RWPE2 (cell line): Measurements from ENCODE around the gene EIF1.
A peak's percentile ranks its signal among the peaks of the same experiment; 100 is the strongest.

ENCODE experiments used
- ATAC-seq: fragments of 200-7000 bp; cut with Tn5 transposase; 3 replicates; pipeline ENCODE4 v1.9.1; 2021; ENCODE audit warnings: low read depth
- DNase-seq: peaks from one replicate; pipeline ENCODE4 v3.0.0-alpha.2; 2020; ENCODE audit warnings: low spot score
- H3K27ac ChIP-seq: fragments of 450-650 bp; 2 replicates; pipeline ENCODE4 v1.5.1; 2017; ENCODE audit warnings: mild to moderate bottlenecking; ENCODE audit not compliant: poor library complexity, severe bottlenecking
- H3K27me3 ChIP-seq: fragments of 250-450 bp; sonication (Bioruptor Pico); 2 replicates; pipeline ENCODE4 v1.5.1; 2021; ENCODE audit warnings: mild to moderate bottlenecking, moderate library complexity; ENCODE audit not compliant: insufficient read depth, poor library complexity, severe bottlenecking
- H3K36me3 ChIP-seq: fragments of 250-450 bp; sonication (Bioruptor Pico); 2 replicates; pipeline ENCODE4 v1.5.1; 2020; ENCODE audit warnings: low read depth, mild to moderate bottlenecking, moderate library complexity
- H3K4me1 ChIP-seq: fragments of 250-450 bp; sonication (Bioruptor Pico); 2 replicates; pipeline ENCODE4 v1.5.1; 2021; ENCODE audit warnings: mild to moderate bottlenecking, moderate library complexity; ENCODE audit not compliant: insufficient read depth, poor library complexity, severe bottlenecking
- H3K4me3 ChIP-seq: fragments of 250-450 bp; sonication (Bioruptor Pico); 2 replicates; pipeline ENCODE4 v1.5.1; 2021; ENCODE audit warnings: mild to moderate bottlenecking, moderate library complexity; ENCODE audit not compliant: severe bottlenecking
- H3K9me3 ChIP-seq: fragments of 250-450 bp; sonication (Bioruptor Pico); 2 replicates; pipeline ENCODE4 v1.5.1; 2021; ENCODE audit warnings: mild to moderate bottlenecking, moderate library complexity; ENCODE audit not compliant: severe bottlenecking
- CTCF ChIP-seq: fragments of 450-650 bp; IDR thresholded peaks from one replicate; pipeline ENCODE4 v1.5.1; 2017; ENCODE audit warnings: mild to moderate bottlenecking, moderate library complexity; ENCODE audit not compliant: poor library complexity, severe bottlenecking

Gene EIF1

GRCh38 chr17:41735744-41736143, 47.1 kb downstream of the EIF1 start:
- Histone ChIP-seq H3K27ac (no peak overlapping the region), H3K27me3 (no peaks in the 10 kb centered on the region), H3K4me3 (no peak overlapping the region), H3K4me1 (peaks cover 22% of the 10 kb centered on the region), H3K36me3 (no peaks in the 10 kb centered on the region), H3K9me3 (no peaks in the 10 kb centered on the region)
- ATAC-seq (no peak), DNase-seq (no peak)
- no peak for TF ChIP-seq CTCF

GRCh38 chr17:41736983-41737679, 48.4 kb downstream of the EIF1 start:
- H3K4me1 ChIP-seq = peaks cover 22% of the 10 kb centered on the region

GRCh38 chr17:41737680-41738023, 49.0 kb downstream of the EIF1 start:
- Histone ChIP-seq H3K9me3 (no peaks in the 10 kb centered on the region), H3K4me3 (no peak overlapping the region), H3K4me1 (peaks cover 22% of the 10 kb centered on the region), H3K36me3 (no peaks in the 10 kb centered on the region), H3K27me3 (no peaks in the 10 kb centered on the region), H3K27ac (peak overlapping the region; percentile 92)
- DNase-seq (no peak), ATAC-seq (no peak)
- no peak for TF ChIP-seq CTCF

More at GRCh38 chr17:41736983-41737679, 48.4 kb downstream of the EIF1 start:
- DNase-seq (no peak), ATAC-seq (no peak)
- no peak overlapping the region for H3K4me3 ChIP-seq
- no peaks in the 10 kb centered on the region for H3K27me3 ChIP-seq
- H3K36me3 ChIP-seq = no peaks in the 10 kb centered on the region
- no peak for TF ChIP-seq CTCF
- H3K9me3 ChIP-seq = no peaks in the 10 kb centered on the region
- no peak overlapping the region for H3K27ac ChIP-seq

- ATAC-seq = peak; percentile 57
- H3K27ac ChIP-seq = peak overlapping the region; percentile 92
Measured at GRCh38 chr17:41738077-41738800, 49.6 kb downstream of the EIF1 start.

More at GRCh38 chr17:41738077-41738800, 49.6 kb downstream of the EIF1 start:
- Histone ChIP-seq H3K36me3 (no peaks in the 10 kb centered on the region), H3K9me3 (no peaks in the 10 kb centered on the region), H3K4me3 (no peak overlapping the region), H3K4me1 (peaks cover 22% of the 10 kb centered on the region), H3K27me3 (no peaks in the 10 kb centered on the region)
- TF ChIP-seq CTCF = peak; percentile 96
- DNase-seq = no peak
